Gastroesophageal sphincter (tissue), 4 donors: Measurements from ENCODE around the gene IFT43. TPM values are rescaled to one million over a fixed set of nuclear protein-coding genes. Genes with fewer than 3 reads are reported as not detected.

Experiments used
- ATAC-seq: fragments of 150-250 bp; one replicate; pipeline ENCODE4 v1.9.1; 2016; ENCODE audit warnings: mild to moderate bottlenecking, moderate library complexity
- H3K27ac ChIP-seq, 4 donors: fragments of 200-600 bp; sonication (generic) in 3 of 4; 1 replicate in 3 of 4; 2 replicates in 1 of 4; pipeline ENCODE4 v1.5.1; 2016 to 2019
- H3K27me3 ChIP-seq: fragments of 200-600 bp; sonication (generic); one replicate; pipeline ENCODE4 v1.5.1; 2019
- H3K36me3 ChIP-seq, 2 donors: fragments of 200-600 bp; sonication (generic); one replicate each; pipeline ENCODE4 v1.5.1; 2019; ENCODE audit warnings: control low read depth in 1 of 2
- H3K4me1 ChIP-seq, 3 donors: fragments of 200-600 bp; sonication (generic); 1 replicate in 2 of 3; 2 replicates in 1 of 3; pipeline ENCODE4 v1.5.1; 2016 to 2019; ENCODE audit warnings: control low read depth in 2 of 3
- H3K4me3 ChIP-seq, 2 donors: fragments of 200-600 bp; sonication (generic); one replicate each; pipeline ENCODE4 v1.5.1; 2019; ENCODE audit warnings: mild to moderate bottlenecking in 1 of 2, moderate library complexity in 1 of 2
- H3K9me3 ChIP-seq, 3 donors: fragments of 200-600 bp; sonication (generic); one replicate each; pipeline ENCODE4 v1.5.1; 2017 to 2019; ENCODE audit warnings: control low read depth in 2 of 3
- CTCF ChIP-seq, 4 experiments: fragments of 200-600 bp in 2 of 4; fragments of 450-650 bp in 2 of 4; sonication (generic) in 1 of 4; IDR thresholded peaks; one replicate each; pipeline ENCODE4 v1.5.1; 2017 to 2019; ENCODE audit warnings: antibody characterized with exemption in 4 of 4, mild to moderate bottlenecking in 2 of 4, moderate library complexity in 2 of 4
- EP300 ChIP-seq: sonication (generic); formaldehyde crosslinking; IDR thresholded peaks from one replicate; pipeline ENCODE4 v1.6.1; 2017; ENCODE audit warnings: antibody characterized with exemption, mild to moderate bottlenecking
- POLR2A ChIP-seq, 2 donors: fragments of 450-650 bp; IDR thresholded peaks; one replicate each; pipeline ENCODE4 v1.6.1; 2017; ENCODE audit warnings: antibody characterized with exemption in 2 of 2, mild to moderate bottlenecking in 2 of 2, moderate library complexity in 1 of 2
- POLR2AphosphoS5 ChIP-seq: sonication (generic); formaldehyde crosslinking; IDR thresholded peaks from one replicate; pipeline ENCODE4 v1.6.1; 2017; ENCODE audit warnings: antibody characterized with exemption
- WGBS, 2 donors: methylation state at CpG; one replicate each; pipeline ENCODE4 v1.1.5; 2018; ENCODE audit warnings: low coverage in 1 of 2; 5-methylcytosine and 5-hydroxymethylcytosine counted together
- total RNA-seq, 4 donors: library from RNA; depleted of rRNA; stranded (reverse); fragments of >200 nt; gene quantifications; one replicate each; pipeline ENCODE4 v1.1.0, GENCODE V29; 2016

The IFT43 gene
- total RNA-seq, 4 donors from 2014 or later, result 39.7 to 51.6 (median 43.6) TPM

GRCh38 chr14:75989134-75989533 lies 3.6 kb downstream of the IFT43 start:
- WGBS, 2 donors, result 49 to 71% methylated on average over 5 to 6 of the region's 6 CpGs
- Histone ChIP-seq H3K27me3 (no peaks in the 10 kb centered on the region), H3K9me3 (no peaks in the 10 kb centered on the region), H3K36me3 (peaks cover 0 to 39% of the 10 kb centered on the region in 2 donors), H3K4me3 (no peak overlapping the region), H3K27ac (peak overlapping the region; percentile 64 to 84 (median 66)), H3K4me1 (peaks cover 4 to 69% (median 12%) of the 10 kb centered on the region in 3 donors)
- ATAC-seq, result peak; percentile 70
- peak; percentile 73 for TF ChIP-seq POLR2AphosphoS5
- no peak for TF ChIP-seq EP300
- TF ChIP-seq POLR2A (IDR thresholded peaks at IDR 0.05), result no peak
- TF ChIP-seq CTCF (IDR thresholded peaks at IDR 0.05), result no peak

GRCh38 chr14:75990297-75990696 lies 4.7 kb downstream of the IFT43 start:
- ATAC-seq, result no peak
- TF ChIP-seq EP300 (no peak), POLR2AphosphoS5 (no peak), POLR2A (IDR thresholded peaks at IDR 0.05) (no peak), CTCF (IDR thresholded peaks at IDR 0.05) (no peak)
- peaks cover 0 to 39% of the 10 kb centered on the region in 2 donors for H3K36me3 ChIP-seq
- H3K4me3 ChIP-seq, result no peak overlapping the region
- no peaks in the 10 kb centered on the region for H3K9me3 ChIP-seq
- WGBS, 2 donors, result 87 to 95% methylated on average over 3 of the region's 4 CpGs
- H3K4me1 ChIP-seq, result peaks cover 4 to 69% (median 21%) of the 10 kb centered on the region in 3 donors
- no peaks in the 10 kb centered on the region for H3K27me3 ChIP-seq
- peak overlapping the region in 3 of 4 donors; percentile 64 to 91 (median 84) for H3K27ac ChIP-seq

GRCh38 chr14:75991753-75992152 lies 6.2 kb downstream of the IFT43 start:
- H3K4me3 ChIP-seq, result no peak overlapping the region
- peaks cover 0 to 71% (median 21%) of the 10 kb centered on the region in 3 donors for H3K4me1 ChIP-seq

GRCh38 chr14:75993567-75994041 lies 8.0 kb downstream of the IFT43 start:
- Histone ChIP-seq H3K4me1 (peaks cover 0 to 53% (median 17%) of the 10 kb centered on the region in 3 donors), H3K9me3 (no peaks in the 10 kb centered on the region), H3K4me3 (no peak overlapping the region), H3K27ac (peak overlapping the region in 3 of 4 donors; percentile 84 to 91 (median 85)), H3K27me3 (no peaks in the 10 kb centered on the region), H3K36me3 (peaks cover 0 to 58% of the 10 kb centered on the region in 2 donors)
- no peak for ATAC-seq
- TF ChIP-seq POLR2A (IDR thresholded peaks at IDR 0.05) (no peak), CTCF (IDR thresholded peaks at IDR 0.05) (no peak), POLR2AphosphoS5 (no peak), EP300 (no peak)
- 91 to 100% methylated on average over 1 of the region's 1 CpG for WGBS, 2 donors

More at GRCh38 chr14:75991753-75992152, 6.2 kb downstream of the IFT43 start:
- Histone ChIP-seq H3K9me3 (no peaks in the 10 kb centered on the region), H3K36me3 (peaks cover 0 to 41% of the 10 kb centered on the region in 2 donors), H3K27ac (peak overlapping the region; percentile 51 to 91 (median 71)), H3K27me3 (no peaks in the 10 kb centered on the region)
- TF ChIP-seq POLR2AphosphoS5, result peak; percentile 56
- TF ChIP-seq CTCF (IDR thresholded peaks at IDR 0.05), result no peak
- TF ChIP-seq EP300, result no peak
- TF ChIP-seq POLR2A (IDR thresholded peaks at IDR 0.05), result no peak
- WGBS, 2 donors, result 34 to 54% methylated on average over 4 of the region's 4 CpGs
- ATAC-seq, result no peak

GRCh38 chr14:75995372-75996041 lies 9.9 kb downstream of the IFT43 start:
- peak; percentile 92 for ATAC-seq
- Histone ChIP-seq H3K4me1 (peaks cover 0 to 40% (median 14%) of the 10 kb centered on the region in 3 donors), H3K27ac (peak overlapping the region; percentile 84 to 91 (median 88)), H3K27me3 (no peaks in the 10 kb centered on the region), H3K4me3 (peak overlapping the region; percentile 18 to 37), H3K9me3 (no peaks in the 10 kb centered on the region), H3K36me3 (peaks cover 0 to 57% of the 10 kb centered on the region in 2 donors)
- TF ChIP-seq EP300 (no peak), POLR2A (IDR thresholded peaks at IDR 0.05) (peak in 1 of 2 donors; percentile 15), POLR2AphosphoS5 (peak; percentile 79)
- 12 to 25% methylated on average over 9 to 17 of the region's 17 CpGs for WGBS, 2 donors
